ENCODE measurements around the gene PRPF40B. TPM values are rescaled to one million over a fixed set of nuclear protein-coding genes. Genes with fewer than 3 reads are reported as not detected.

The PRPF40B gene
- total RNA-seq, 1 donor from 2014 or later, result 9.2 TPM

DNA sequence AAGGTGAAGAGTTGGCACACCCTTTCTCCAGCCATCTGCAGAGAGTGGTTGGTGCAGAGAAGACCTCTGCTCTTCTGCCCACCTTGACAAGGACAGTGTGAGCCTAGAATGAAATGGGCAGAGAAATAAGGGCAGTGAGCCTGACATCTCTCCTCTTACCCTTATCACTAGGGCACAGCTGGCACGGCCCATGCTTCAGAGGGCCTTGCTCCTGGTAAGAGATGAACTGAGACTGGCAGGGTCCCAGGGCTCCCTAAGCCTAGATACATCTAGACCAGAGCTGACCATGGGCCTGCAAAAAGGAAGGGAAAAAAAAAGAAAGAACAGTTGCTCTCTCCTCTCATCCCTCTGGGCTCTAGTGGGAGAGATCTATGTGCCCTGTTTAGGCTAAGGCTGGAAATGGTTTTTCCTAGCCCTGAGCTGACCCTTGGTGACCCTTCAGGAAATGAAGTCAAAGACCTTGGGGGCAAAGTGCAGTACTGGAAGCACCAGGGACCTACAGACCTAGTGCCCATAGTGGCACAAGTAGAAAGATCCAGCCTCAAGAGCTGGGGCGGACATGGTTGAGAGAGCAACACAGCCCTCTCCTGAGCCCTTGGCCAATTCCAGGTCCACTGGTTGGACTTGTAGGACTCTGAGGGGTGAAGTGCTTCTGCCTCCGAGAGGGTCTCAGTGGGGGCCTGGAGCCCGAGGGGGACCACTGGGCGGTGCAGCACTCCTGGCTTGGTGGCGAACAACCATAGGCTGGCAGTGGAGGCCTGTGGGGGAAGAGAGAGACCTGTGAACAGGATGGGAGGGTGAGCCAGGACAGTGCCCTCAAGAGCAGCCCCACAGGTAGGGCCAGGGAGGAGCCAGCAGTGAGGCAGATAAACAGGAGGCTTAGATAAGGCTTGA lies 22.0 kb downstream of the PRPF40B start:
- H3K9me3 Mint-ChIP-seq (ENCODE audit: unreplicated experiment), result no peaks in the 10 kb centered on the region
- TF ChIP-seq, protein P1, sequence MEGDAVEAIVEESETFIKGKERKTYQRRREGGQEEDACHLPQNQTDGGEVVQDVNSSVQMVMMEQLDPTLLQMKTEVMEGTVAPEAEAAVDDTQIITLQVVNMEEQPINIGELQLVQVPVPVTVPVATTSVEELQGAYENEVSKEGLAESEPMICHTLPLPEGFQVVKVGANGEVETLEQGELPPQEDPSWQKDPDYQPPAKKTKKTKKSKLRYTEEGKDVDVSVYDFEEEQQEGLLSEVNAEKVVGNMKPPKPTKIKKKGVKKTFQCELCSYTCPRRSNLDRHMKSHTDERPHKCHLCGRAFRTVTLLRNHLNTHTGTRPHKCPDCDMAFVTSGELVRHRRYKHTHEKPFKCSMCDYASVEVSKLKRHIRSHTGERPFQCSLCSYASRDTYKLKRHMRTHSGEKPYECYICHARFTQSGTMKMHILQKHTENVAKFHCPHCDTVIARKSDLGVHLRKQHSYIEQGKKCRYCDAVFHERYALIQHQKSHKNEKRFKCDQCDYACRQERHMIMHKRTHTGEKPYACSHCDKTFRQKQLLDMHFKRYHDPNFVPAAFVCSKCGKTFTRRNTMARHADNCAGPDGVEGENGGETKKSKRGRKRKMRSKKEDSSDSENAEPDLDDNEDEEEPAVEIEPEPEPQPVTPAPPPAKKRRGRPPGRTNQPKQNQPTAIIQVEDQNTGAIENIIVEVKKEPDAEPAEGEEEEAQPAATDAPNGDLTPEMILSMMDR (IDR thresholded peaks at IDR 0.05; ENCODE audit: unreplicated experiment), result no peak
- peaks cover 66% of the 10 kb centered on the region for H3K36me3 Mint-ChIP-seq (ENCODE audit: low read depth, unreplicated experiment)
- H3K4me1 Mint-ChIP-seq (ENCODE audit: unreplicated experiment), result peaks cover 73% of the 10 kb centered on the region
- H3K4me3 Mint-ChIP-seq (ENCODE audit: unreplicated experiment), result peak overlapping the region; percentile 61
- DNase-seq (ENCODE audit: low spot score), result no peak
- peaks cover 34% of the 10 kb centered on the region for H3K27me3 Mint-ChIP-seq (ENCODE audit: unreplicated experiment)
- peak overlapping the region; percentile 82 for H3K27ac Mint-ChIP-seq (ENCODE audit: unreplicated experiment)

DNA sequence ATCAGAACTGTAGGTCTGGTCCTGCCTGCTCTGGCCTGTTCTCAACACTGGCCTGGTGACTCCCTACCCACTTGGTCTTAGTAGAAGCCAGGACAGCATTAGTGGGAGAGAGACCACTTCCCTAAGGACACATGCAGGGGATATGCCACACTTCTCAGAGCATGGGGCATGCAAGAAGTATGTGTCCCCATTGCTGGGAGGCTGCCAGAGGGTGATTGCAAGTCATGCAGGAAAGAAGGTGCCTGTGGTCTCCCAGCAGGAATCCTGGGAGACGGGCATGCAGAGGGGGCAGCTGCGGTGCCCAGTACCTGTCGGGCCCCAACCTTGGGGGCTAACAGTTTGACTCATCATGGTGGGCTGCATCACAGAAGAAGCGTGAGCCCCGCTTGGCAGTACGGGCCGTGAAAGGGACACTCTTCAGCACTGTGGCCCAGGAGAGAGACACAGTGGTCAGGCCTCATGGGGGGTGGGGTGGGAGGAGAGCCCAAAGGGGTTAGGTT lies 23.0 kb downstream of the PRPF40B start:
- Mint-ChIP-seq H3K36me3 (ENCODE audit: low read depth, unreplicated experiment) (peaks cover 64% of the 10 kb centered on the region), H3K27me3 (ENCODE audit: unreplicated experiment) (peaks cover 31% of the 10 kb centered on the region), H3K4me3 (ENCODE audit: unreplicated experiment) (no peak overlapping the region), H3K4me1 (ENCODE audit: unreplicated experiment) (peaks cover 66% of the 10 kb centered on the region), H3K27ac (ENCODE audit: unreplicated experiment) (peak overlapping the region; percentile 74), H3K9me3 (ENCODE audit: unreplicated experiment) (no peaks in the 10 kb centered on the region)
- no peak for DNase-seq (ENCODE audit: low spot score)
- TF ChIP-seq, protein P1 (IDR thresholded peaks at IDR 0.05; ENCODE audit: unreplicated experiment), result no peak

DNA sequence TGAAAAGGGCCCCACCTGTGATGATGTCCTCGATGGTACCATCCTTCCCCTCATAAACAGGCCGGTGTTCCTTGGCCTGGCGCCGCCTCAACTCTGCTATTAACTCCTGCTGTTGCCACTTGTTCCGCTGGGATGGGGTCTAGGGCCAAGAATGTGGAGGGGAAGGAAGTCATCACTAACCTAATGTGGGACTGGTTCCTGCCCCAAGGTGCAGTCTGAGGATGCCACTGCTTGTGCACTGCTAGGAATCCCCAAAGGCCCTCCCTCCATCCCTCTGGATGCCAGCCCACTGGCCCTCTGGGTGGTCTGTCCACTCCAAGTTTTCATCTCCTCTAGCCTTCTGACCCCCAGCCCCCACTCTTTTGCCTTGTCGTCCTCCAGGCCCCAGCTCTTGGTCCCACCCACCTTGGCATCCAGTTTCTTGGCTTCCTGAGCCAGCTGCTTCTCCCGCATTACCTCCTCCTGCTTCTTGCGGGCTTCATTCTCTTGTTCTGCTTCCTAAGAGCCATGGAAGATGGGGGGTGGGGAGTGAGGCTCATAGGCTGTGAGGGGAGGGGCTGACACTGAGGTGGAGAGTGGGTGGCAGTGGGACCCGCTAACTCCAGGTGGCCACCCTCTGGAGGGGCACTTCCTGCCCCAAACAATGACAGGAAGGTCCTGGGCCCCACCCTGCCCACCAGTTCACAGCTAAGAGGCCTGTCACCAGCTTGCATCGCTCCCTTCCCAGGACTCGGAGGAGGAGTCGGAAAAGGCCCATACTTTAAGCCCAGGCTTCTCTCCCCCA lies 23.7 kb downstream of the PRPF40B start:
- H3K4me3 Mint-ChIP-seq (ENCODE audit: unreplicated experiment), result peak overlapping the region; percentile 83
- peaks cover 65% of the 10 kb centered on the region for H3K36me3 Mint-ChIP-seq (ENCODE audit: low read depth, unreplicated experiment)
- H3K4me1 Mint-ChIP-seq (ENCODE audit: unreplicated experiment), result peaks cover 66% of the 10 kb centered on the region
- no peak for DNase-seq (ENCODE audit: low spot score)
- H3K9me3 Mint-ChIP-seq (ENCODE audit: unreplicated experiment), result no peaks in the 10 kb centered on the region
- H3K27me3 Mint-ChIP-seq (ENCODE audit: unreplicated experiment), result peaks cover 34% of the 10 kb centered on the region
- peak overlapping the region; percentile 95 for H3K27ac Mint-ChIP-seq (ENCODE audit: unreplicated experiment)
- TF ChIP-seq, protein P1 (IDR thresholded peaks at IDR 0.05; ENCODE audit: unreplicated experiment), result no peak

DNA sequence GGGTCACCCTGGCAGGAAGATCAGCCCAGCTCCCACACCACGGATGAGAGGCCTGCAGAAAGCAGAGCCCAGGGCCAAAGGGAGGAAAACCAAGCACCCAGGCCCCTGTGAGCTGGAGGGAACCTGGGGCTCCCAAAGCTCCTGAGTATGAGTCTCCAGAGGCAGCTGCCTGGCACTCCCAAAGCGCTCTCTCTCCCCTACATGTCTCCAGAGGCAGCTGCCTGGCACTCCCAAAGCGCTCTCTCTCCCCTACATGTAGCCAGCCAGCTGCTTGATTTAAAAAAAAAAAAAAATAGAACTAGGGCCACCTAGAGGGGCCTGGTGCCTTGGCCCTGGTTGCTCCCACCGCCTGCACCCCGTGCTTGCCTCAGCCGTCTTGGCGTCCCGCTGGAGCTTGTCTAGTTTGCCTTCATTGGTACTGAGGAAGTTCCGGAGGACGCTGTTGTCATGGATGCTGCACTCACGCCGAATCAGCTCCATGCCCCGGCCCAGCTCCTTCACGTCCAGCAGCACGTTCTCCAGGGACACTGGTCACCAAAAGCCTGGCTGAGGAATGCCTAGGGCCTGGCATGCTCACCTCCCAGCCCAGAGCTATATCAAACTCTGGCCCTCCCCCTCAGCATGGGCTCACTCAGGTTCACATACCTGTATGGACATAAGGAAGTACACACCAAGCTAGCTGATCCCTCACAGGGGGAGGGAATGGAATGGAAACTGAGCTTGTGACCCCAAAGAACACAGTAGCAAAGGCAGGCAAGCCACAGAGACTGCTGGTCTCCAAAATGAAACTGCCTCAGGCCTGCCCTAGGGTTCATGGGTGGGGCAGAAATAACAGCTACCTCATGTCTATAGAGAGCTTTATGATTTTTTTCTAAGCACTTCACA lies 24.7 kb downstream of the PRPF40B start:
- DNase-seq (ENCODE audit: low spot score), result no peak
- H3K27ac Mint-ChIP-seq (ENCODE audit: unreplicated experiment), result peak overlapping the region; percentile 95
- H3K27me3 Mint-ChIP-seq (ENCODE audit: unreplicated experiment), result peaks cover 39% of the 10 kb centered on the region
- H3K4me3 Mint-ChIP-seq (ENCODE audit: unreplicated experiment), result peak overlapping the region; percentile 83
- H3K9me3 Mint-ChIP-seq (ENCODE audit: unreplicated experiment), result no peaks in the 10 kb centered on the region
- TF ChIP-seq, protein P1 (IDR thresholded peaks at IDR 0.05; ENCODE audit: unreplicated experiment), result no peak
- H3K36me3 Mint-ChIP-seq (ENCODE audit: low read depth, unreplicated experiment), result peaks cover 75% of the 10 kb centered on the region
- peaks cover 73% of the 10 kb centered on the region for H3K4me1 Mint-ChIP-seq (ENCODE audit: unreplicated experiment)

All from endothelial cell (in vitro differentiated cells).